GM21390 (cell line): ENCODE results near the gene MGAT4D.
A peak's percentile ranks its signal among the peaks of the same experiment; 100 is the strongest.
"Not testable (repeated sequence)": the region's sequence is repeated elsewhere in the genome, so short reads cannot be mapped to it uniquely, and the experiment has no call there.

Source experiments
- ATAC-seq: cut with Tn5 transposase; IDR thresholded peaks from one replicate; pipeline ENCODE4 v1.9.1; 2021; ENCODE audit not compliant: unreplicated experiment

The MGAT4D gene

DNA sequence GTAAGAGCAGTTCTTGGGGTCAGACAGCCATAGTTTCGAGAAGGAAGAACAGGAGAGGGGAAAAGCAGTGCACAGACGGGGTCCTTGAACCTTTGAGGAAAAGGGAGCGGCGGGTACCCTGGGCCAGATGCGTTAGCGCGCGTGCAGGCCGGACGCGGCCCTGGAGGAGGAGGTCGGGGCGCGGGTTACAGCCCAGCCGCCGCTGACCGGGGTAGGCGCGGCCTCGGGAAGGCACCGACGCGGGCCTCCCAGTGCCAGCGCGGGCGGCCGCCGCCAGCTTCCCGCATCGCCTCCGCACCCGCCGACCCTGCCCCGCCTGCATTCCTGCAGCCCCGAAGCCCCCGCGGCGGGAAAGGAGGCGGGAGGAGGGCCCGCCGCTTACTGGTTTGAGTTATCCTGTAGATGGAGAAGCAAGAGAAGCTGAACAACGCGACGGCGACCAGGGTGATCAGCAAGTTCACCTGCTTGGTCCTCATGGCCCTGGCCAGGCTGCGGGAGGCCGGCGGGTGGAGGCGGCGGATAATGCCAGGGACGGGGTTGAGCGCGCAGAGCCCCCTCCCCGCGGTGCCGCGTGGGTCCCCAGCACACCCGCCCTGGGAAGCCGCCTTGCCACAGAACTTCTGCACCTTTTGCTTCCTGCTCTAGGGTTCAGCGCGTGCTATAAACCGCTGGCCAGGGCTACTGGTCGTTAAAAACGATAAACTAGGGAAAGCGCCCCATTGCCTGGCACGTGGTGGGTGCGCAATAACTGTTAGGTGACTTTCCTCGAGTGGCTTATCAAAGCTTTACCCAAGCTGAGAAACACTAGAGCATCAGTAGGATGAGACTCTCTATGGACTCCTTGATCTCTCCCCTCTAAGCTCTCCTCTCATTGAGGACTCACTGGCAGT, at the start of gene MGAT4D:
TSS of gene MGAT4D (minus strand) at position 547 of the 890 bp plus-strand sequence. CDS start at position 476, 71 bp downstream.
- no peak for ATAC-seq

DNA sequence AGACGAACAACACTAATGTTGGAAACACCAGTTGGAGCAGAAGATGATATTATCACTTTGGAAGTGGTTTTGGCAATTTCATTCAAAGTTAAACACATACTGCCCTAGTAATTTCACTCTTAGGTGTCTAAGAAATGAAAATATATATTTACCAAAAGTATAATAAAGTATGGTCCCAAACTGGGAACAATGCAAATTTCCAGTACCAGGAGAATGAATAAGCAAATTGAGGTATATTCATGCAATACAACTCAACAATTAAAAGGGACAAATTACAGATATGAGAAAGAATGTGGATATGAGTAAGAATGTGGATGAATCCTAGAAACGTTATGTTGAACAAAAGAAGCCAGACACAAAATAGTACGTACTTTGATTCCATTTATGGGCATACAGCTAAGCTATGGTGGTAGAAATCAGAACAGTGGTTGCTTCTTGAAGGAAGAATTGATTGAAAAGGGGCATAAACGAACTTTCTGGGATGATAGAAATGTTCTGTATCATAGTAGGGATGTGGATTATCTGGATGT, 35.9 kb upstream of the MGAT4D start:
- ATAC-seq = no peak

DNA sequence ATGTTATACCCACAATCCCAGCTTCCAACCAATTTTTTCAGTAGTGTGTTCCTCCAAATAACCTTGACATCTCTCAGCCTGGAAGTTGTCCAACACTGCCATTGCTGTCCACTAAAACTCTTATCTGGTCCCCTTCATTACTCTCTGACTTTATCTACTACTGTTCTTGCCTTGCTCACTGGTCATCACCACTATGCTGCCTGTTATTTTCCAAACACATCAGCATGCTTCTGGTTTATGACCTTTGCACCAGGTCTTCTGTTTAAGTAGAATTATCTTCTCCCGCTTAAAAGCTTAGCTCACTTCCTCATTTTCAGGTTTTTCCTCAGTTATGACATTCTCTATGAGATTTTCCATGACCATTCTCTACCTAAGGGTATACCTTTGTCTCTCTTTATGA, 31.3 kb upstream of the MGAT4D start:
- no peak for ATAC-seq

DNA sequence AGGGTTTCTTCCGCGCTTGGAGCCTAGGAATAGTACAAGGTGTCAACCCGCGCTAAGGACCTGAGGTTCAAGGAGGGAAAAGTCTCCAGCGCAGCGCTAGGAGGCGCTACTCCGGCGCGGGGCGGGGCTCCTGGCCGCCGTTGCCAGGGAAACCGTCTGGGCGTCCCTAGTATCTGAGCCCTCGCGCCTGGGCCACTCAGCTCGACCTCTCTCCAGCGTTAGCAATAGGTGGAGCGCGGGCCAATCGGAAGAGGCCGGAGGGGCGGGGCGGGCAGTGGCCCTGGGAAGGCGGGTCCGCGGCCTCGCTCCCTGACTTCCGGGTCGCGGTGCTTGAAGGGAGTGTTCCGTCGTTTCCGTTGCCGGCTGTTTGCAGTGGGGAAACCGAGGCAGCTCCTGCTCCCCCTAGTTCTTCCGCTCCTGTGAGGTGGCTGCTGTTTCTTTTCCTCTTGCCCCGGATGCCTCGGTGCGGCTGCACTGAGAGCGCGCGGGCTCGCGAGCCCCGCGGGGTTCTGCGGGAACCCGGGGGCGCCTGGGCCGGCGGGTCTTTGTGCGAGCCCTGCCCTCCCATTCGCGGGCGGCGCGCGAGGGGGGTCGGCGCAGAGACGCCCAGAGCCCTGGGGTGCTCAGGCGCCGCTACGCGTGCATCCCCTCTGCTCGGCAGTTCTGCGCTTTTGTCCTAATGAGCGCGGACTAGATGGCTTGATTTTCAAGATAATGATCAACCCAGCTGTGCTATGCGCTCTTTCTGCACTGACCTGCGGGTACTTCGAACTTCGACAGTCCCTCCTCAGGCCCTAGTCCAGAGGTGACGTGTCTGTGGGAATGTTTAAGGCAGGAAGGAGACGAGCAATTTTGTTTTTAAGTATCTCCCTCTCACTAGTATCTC, 26.0 kb upstream of the MGAT4D start, which contains the start of gene ELMOD2:
TSS of gene ELMOD2 (plus strand) at position 312 of the 886 bp plus-strand sequence. CDS start 1,261 bp downstream, outside the sequence.
- peak; percentile 100 for ATAC-seq

DNA sequence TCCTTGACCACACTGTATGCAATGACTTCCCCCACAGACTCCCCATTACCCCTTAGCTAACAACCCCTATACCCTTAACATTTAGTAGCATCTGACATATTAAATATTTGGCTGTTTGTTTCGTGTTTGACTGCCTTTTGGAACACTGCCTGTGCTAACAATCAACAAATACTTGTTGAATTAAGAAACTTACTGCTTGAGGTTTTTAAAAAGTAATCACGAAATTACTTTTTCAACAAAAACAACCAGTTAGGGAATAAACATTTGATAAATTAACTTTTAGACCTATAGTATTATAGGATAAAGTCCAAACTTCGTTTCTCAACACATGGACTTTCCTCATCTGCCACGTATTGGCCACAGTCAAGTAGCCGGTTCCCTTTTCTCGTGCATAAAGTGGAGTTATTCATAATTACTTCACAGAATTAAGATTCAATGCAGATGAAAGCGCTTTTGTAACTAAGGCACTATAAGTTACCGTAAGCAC, 25.3 kb upstream of the MGAT4D start:
- ATAC-seq = peak; percentile 9

DNA sequence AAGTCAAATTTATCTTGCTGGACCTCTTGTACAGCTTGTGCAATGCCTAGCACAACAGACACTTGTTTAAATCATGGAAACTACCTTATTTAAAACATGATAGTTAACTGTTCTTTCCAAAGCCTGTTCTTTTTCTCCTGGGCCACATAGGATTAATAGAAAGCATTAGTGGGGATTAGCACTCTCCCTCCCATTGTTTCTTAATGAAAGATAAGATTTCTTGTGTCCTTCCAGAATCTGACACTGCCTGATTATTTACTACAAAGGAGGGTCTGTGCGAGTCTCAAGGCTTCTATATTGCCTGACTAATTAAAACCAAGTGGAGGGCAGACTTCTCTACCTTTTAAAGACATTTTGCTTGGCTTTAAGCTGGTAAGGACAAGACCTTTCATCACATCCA, 17.3 kb upstream of the MGAT4D start:
- ATAC-seq = no peak

DNA sequence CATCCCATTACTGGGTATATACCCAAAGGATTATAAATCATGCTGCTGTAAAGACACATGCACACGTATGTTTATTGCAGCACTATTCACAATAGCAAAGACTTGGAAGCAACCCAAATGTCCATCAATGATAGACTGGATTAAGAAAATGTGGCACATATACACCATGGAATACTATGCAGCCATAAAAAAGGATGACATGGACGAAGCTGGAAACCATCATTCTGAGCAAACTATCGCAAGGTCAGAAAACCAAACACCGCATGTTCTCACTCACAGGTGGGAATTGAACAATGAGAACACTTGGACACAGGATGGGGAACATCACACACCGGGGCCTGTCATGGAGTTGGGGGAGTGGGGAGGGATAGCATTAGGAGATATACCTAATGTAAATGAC, 15.7 kb upstream of the MGAT4D start:
- ATAC-seq = not testable (repeated sequence)

DNA sequence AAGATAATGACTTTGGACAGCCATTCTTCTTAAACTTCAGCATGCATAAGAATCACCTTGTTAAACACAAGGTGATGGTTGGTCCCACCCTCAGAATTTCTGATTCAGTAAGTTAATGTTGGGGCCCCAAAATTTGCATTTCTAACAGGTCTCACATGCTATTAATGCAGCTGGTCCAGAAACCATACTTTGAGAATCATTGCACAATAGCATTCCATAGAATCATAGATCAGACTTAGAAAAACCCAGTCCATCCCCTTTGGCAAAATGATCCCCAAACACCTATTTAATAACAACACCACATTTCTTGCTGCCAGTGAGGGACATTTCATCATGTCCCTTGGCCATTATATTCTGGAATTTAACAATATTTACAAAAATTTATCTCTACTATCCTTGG, 6.2 kb upstream of the MGAT4D start:
- ATAC-seq = no peak

DNA sequence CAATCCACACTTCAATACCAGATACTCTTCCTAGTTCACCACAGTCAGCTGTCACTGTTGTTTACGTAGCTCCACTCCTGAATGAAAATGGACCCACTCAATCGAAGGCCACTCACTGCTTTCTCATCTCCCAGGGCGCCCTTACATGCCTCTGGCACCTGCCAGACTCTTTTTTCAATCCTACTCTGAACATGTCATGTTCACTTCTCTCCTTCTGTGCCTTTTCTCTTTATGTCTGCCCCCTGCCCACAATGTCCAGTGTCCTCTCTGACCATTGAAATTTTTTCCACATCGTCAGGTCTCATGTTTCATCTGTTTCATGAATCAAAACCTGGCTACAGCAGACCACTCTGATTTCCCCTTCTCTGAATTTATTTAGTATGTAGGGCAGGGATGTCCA, 1.3 kb upstream of the MGAT4D start:
- ATAC-seq = no peak

DNA sequence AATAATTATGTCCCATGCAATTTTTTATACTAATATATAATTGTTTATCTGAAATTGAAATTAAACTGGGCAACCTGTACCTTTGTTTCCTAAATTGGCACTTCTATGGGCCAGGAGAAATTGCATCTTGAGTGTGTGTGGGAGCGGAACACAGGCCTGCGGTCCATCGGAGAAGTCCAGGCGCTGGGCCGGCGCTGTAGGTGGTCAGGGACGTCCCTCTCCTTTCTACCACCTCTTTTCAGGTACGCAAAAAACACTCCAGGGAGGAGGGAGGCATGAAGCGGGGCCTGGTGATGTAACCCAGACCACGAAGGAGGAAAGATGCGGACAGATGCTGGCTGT, 717 bp downstream of the MGAT4D start:
- no peak for ATAC-seq

DNA sequence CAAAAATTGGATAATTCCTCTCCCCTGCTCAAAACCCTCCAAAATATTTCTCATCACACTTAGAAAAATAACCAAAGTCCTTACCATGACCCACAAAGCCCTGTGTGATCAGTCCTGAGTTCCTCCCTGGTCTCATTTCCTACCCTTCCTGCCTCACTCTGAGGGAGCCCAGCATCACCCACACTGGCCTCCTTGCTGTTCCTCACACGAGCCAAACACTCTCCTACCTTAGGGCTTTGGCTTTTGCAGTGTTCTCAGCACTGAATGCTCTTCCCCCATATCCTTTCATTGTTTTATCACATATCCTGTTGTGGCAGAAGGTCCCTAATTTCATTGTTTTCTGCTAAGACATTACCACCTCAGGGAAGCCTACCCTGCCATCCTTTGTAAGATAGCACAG, 12.2 kb downstream of the MGAT4D start:
- no peak for ATAC-seq

DNA sequence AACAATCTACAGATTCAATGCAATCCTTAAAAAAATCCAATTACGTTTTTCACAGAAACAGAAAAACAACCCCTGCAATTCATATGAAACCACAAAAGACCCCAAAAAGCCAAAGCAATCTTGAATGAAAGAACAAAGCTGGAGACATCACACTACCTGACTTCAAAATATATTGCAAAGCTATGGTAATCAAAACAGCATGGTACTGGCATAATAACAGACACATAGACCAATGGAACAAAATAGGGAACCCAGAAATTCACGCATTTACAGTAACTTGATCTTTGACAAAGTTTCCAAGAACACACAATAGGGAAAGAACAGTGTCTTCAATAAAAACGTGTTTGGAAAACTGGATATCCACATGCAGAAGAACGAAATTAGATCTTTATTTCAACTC, 14.6 kb downstream of the MGAT4D start:
- no peak for ATAC-seq

DNA sequence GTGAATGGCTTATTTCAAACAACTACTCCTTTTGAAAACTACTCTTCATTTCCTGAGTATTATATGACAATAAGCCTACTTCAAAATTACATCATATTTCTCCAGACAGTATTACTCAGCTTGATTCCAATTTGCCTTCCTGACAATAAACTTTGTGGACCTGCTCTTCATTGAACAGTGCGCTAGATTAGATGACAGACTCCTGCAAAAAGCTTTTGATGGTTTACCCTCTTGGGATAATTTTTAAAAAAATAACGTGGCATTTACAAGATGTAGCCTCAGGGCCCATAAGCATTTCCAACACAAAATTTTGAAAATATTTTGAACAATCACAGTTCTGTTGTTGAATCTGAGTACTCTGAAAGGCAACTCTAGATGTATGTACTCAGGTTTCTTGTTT, 25.9 kb downstream of the MGAT4D start:
- ATAC-seq = no peak

DNA sequence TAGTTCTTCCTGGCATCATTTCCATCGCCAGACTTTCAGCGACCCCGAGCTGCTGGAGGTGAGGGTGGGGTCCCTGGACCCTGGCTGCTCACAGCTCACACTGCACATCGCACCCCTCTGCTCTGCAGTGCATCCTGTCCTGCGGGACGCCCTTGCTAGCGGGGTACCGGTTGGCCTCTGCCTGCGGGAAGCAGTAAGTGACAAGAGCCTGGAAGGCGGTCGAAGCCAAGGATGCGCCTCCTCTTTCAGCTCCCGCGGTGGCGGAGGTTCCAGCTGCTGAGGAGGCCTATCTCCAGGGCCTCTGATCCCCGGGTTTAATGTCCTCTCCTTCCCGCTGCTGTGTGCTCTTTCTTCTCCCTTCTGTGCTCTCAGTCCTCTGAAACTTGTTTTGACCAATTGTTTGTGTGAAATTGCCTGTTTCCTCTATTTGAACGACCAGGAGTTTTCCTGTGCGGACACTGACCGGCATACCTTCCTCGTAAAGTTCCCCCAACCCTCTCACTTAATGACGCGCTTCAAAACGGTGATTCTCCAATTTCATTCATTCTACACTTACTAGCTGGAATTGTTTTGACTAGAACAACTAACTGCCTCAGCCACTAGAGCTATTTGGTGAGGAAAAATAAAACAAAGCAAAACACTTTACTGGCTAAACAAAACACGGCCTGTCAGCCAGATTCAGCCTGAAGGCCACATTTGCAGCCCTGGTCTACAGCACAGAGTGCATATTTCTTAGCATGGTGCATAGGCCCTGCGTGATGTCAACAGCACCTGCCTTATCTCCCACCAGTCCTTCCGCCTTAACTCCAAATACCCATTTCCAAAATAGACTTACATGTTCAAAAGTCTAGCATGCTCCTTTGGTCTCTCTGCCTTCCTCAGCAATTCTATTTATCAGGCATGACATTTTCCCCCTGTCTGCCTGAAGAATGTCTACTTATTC, 28.0 kb downstream of the MGAT4D start:
- no peak for ATAC-seq

DNA sequence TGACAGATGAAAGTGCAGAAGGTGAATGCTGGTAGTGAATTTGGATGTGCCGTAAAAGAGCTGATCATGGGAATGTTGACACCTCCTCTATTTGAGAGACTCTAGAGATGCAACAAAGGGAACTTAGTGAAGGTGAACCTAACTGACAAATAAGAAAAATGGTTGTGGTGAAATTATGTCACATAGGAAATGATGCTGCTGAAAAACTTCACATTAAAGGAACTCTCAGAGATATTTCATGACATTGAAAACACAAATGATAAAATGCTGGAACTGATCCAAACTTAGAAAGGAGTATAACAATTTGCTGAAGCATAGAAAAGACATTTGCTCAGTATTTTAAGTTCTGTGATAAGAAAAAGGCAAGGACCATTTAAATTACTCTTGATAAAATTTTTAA, 31.9 kb downstream of the MGAT4D start:
- ATAC-seq = no peak

DNA sequence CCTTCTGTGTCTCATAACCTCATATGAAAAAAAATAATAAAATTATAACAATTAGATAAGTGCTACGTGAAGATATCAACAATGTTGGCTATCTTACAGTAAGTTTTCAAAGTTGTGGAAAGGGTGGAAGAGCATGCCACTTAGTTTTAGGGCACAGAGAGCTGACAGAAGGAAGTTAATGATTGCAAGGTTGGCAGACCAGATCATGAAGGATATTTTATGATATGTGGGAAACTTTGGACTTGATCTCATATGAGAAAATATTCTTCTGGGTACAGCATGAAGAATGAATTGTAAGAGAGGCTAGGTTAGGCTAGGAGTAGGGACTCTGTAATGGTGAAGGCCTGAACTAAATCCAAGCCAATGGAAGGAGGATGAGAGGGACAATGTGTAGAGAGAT, 34.5 kb downstream of the MGAT4D start:
- ATAC-seq = no peak

DNA sequence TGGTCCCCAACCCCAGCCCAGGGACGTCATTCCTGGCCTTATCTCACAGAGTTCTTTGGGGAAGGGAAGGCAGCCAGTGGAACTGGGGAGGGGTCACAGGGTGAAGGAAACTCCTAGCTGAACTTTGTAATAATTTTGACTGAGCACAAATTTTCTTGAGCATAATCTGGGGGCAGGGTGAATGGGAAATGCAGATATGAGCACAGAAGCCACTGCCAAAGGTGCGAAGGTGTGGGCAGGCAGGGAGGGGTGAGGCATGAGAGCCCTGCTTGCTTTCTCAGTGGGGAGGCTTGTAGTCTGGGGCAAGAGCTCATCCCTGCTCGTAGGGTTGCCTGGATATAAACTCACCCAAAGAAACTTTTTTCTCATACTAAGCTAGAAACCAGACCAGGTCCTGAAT, 34.9 kb downstream of the MGAT4D start:
- no peak for ATAC-seq

DNA sequence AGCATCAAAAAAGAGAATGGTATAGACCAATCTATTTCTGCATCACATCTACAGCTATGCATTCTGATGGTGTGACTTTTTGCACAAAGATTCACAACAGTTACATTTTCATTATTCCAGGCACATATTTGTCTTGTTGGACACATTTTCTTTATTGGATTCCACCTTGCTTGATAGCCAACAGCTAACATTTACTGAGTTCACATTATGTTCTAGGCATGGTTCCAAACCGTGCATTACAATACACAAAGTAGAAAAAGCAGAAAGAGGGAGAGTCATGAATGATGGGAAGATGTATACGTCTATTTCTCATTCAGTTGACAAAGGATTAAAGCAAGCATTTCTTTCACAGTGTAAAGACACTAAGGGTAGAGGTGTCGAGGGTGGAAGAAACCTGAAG, 47.7 kb downstream of the MGAT4D start:
- ATAC-seq = no peak

DNA sequence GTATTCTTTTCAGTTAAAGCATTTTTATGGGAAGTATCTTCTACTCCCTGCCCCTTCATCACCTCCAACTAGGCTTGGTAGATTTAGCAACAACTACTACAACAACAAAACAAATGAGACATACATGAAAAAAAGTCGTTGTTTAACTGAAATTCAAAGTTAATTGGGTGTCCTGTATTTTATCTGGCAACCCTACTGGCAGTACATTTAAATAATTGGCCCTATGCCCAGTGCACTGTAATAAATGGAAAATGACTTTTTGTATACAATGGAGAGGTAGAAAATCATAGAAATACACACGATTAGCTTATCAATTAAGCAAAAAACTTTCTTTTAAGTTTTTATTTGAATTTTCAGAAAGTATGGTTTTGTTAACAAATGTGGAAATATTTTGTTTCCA, 49.3 kb downstream of the MGAT4D start:
- ATAC-seq = no peak

DNA sequence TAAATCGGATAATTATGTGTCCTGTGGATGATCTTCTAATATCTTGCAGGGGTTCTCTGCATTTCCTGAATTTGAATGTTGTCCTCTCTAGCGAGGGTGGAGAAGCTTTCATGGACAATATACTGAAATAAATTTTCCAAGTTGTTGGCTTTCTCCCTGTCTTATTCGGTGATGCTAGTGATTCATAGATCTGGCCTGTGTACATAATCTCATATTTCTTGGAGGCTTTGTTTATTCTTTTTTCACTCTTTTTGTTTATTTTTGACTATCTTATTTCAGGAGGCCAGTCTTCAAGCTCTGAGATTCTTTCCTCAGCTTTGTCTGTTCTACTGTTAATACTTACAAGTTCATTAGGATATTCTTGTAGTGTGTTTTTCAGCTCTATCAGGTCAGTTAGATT, 49.9 kb downstream of the MGAT4D start:
- no peak for ATAC-seq
